T-helper 9 cell (primary cell): ENCODE measurements around the gene CD47.

ENCODE experiments used
- DNase-seq: peaks from one replicate; pipeline ENCODE4 v3.0.0-alpha.2; 2020

CD47 gene

GRCh38 chr3:108114423-108115065 lies 23.7 kb upstream of the CD47 start:
- no peak for DNase-seq

- DNase-seq, result no peak
These were observed 23.1 kb upstream of the CD47 start for GRCh38 chr3:108113975-108114374.

- no peak for DNase-seq
These were observed 20.1 kb upstream of the CD47 start for GRCh38 chr3:108110934-108111333.

- DNase-seq, result no peak
These were observed 17.6 kb upstream of the CD47 start for GRCh38 chr3:108108416-108108815.

GRCh38 chr3:108106449-108106848 lies 15.6 kb upstream of the CD47 start:
- no peak for DNase-seq

GRCh38 chr3:108106031-108106430 lies 15.2 kb upstream of the CD47 start:
- DNase-seq, result no peak

- no peak for DNase-seq
These were observed 13.3 kb upstream of the CD47 start for GRCh38 chr3:108103886-108104797.

GRCh38 chr3:108103040-108103751 lies 12.4 kb upstream of the CD47 start:
- no peak for DNase-seq

- no peak for DNase-seq
These were observed 11.7 kb upstream of the CD47 start for GRCh38 chr3:108102420-108103039.

GRCh38 chr3:108100906-108101660 lies 10.3 kb upstream of the CD47 start:
- no peak for DNase-seq

GRCh38 chr3:108099679-108100428 lies 9.0 kb upstream of the CD47 start:
- no peak for DNase-seq

- DNase-seq, result no peak
These were observed 8.4 kb upstream of the CD47 start for GRCh38 chr3:108099244-108099643.

- DNase-seq, result no peak
These were observed 7.2 kb upstream of the CD47 start for GRCh38 chr3:108098003-108098370.

- no peak for DNase-seq
These were observed 6.6 kb upstream of the CD47 start for GRCh38 chr3:108097322-108098002.

- DNase-seq, result no peak
These were observed 5.9 kb upstream of the CD47 start for GRCh38 chr3:108096532-108097321.

- DNase-seq, result no peak
These were observed 2.8 kb upstream of the CD47 start for GRCh38 chr3:108093616-108094015.

GRCh38 chr3:108093021-108093420 lies 2.2 kb upstream of the CD47 start:
- no peak for DNase-seq

- DNase-seq, result no peak
These were observed 1.7 kb upstream of the CD47 start for GRCh38 chr3:108092501-108092900.

- DNase-seq, result peak; percentile 24
These were observed 843 bp upstream of the CD47 start for GRCh38 chr3:108091498-108092250.
